Dermis microvascular lymphatic vessel endothelial cell (primary cell): ENCODE results near the gene DCUN1D3. TPM values are rescaled to one million over a fixed set of nuclear protein-coding genes. Genes with fewer than 3 reads are reported as not detected.
A peak's percentile ranks its signal among the peaks of the same experiment; 100 is the strongest.

Experiments
- DNase-seq, 2 donors: peaks; one replicate each; pipeline versions ENCODE4 v3.0.0 to v3.0.0-alpha.2; 2010; ENCODE audit warnings: low read depth in 2 of 2
- total RNA-seq: library from RNA; depleted of rRNA; stranded (reverse); fragments of >200 nt; gene quantifications from 2 replicates; pipeline ENCODE4 v1.2.1, GENCODE V29; 2014

Gene DCUN1D3
- total RNA-seq, 1 donor from 2014 or later: 15.5 TPM

DNA sequence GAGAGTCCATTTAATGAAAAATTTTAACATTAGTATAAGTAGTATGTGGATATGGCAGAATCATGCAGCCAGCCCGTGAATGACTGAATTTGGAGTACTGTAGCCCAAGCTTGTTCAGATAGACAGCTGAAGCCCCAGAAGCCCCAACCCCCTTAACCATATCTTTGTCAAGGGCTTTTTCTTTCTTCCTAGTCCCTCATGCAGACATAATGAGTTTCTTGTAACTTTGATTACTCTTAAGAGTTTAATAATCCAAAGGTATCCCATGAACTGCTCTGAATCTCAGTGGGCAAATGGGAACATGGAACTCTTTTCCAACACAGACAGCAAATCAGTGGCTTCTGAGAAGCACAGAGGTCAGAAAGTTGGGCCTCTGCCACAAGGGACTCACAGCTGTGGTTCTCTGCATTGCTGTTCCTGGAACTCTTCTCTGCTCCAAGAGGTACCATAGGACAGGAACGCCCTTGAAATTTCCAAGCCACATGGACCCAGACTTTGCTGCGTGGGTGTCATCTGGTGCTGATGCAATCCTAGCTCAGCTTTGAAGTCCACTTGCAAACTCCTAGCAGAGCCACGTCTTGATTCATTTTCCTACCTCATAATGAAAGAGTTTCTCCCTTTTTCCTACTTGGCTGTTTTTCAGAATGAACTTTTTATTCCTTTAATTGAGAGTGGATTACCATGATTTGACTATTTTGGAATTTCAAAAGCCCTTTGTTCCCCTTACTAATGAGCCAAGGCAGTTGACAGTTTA, 18.5 kb upstream of the DCUN1D3 start:
- DNase-seq: no peak

DNA sequence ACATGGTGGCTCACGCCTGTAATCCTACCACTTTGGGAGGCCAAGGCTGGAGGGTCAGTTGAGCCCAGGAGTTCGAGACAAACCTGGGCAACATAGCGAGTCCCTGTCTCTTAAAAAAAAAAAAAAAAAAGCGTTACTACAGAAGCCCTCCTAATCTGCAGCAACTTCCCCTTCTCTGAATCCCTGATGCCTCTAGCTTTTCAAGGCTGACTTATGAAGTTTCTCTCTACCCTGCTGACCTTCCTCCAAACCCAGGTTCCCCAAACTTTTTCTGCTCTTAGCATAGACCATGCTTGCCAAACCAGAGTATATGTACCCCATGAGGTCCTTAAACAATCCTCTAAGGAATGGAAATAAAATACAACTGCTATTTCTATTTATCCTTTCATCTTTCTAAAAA, 16.8 kb upstream of the DCUN1D3 start:
- DNase-seq: no peak

DNA sequence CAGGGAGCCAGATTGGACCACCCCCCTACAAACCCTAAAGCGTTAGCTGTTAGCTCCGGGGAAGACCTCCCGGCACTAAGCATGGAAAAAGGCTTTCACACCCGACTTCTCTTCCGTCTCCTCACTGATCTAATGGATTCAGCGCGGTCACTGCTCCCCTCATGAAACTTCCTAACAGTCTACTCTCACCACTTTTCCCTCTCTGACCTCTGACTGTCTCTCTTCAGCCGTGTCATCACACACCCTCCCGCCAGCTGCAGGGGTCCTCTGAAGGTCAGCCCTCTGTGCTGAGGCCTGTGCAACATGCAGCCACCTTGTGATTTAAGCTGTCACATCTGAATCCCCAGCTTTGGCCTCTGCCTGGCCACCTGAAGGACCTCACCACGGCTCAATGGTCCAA, 16.1 kb upstream of the DCUN1D3 start:
- no peak for DNase-seq

DNA sequence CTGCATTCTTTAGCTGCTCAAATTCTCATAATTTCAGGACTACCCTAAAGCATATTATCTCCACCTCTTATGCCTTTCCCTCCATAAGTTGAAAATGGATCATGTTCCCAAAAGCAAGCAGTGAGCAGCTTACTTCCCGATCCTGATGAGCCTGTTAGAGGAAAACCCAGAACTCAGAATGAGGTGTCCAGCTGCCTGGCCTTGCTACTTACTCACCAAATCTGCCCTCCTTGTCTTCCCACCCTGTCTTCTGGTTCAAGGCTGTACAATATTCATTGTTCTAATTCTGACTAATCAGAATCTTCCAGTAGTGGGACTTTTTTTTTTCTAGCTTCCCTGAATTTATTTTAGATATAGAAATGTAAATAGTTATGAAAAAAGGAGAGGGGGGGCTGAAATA, 11.2 kb upstream of the DCUN1D3 start:
- DNase-seq: peak in 1 of 2 donors; percentile 61

DNA sequence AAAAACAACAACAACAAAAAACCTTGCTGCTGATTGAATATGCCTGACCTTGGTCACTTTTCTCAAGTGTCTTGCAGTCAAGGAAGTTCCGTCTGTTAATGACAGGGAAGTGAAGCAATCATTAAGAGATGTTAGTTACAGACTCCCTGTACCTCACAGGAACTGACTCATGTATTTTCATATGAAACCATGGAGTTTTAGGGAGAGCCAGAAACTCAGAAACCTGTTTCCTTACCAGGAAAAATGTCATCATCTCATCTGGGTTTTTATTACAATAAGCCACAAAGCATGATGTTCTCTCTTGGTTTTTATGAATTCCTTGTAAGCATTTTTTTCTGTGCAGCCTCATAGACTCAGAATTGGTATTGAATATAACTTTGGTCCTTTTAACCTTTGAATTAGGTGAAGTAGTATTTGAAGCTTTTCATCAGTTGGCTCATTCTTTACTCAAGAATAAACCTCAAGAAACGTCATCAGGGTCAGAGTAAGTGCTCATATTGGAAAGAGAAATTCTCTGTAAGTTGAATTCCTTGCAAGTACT, 10.7 kb upstream of the DCUN1D3 start:
- DNase-seq: peak; percentile 75 to 95

DNA sequence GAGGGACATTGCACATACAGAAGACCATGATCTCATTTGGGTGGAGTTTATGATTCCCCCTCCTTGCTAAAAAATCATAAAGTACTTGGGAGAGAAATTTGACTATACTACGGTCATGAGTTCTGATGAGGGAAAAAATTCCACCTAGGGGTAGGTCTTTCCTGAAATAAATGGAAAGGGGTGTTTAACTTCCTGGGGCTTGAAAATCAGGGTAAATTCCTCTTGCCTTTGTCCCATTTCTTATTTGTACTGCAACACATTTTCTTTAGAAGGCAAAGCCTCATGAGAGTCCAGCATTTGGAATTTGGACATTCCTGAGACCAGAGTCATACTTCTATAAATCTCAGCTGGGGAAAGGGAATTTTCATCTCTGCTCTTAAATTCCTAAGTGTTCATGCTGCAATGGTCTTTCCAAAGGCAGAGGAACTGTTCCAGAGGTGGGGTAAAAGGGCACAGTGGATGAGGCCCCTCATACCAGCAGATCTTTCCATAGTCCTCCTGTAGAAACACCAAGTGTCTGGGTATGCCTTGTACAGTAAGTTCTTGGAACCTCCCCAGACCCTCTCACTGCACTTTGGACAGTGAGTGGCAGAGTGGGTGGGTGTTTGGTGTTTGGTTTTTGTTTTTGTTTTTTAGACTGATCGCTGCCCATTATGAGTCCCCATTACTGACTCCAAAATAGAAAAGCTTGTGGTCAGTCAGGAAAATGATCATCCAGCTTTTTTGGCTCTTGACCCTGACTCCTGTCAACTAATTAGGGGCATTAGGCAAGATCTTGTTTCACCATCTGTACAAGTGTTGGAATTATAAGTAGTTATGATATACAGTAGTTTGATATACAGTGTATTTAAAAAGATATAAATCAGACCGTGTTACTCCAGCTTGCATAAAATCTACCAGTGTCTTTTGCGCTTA, 6.4 kb upstream of the DCUN1D3 start:
- peak in 1 of 2 donors; percentile 47 for DNase-seq

DNA sequence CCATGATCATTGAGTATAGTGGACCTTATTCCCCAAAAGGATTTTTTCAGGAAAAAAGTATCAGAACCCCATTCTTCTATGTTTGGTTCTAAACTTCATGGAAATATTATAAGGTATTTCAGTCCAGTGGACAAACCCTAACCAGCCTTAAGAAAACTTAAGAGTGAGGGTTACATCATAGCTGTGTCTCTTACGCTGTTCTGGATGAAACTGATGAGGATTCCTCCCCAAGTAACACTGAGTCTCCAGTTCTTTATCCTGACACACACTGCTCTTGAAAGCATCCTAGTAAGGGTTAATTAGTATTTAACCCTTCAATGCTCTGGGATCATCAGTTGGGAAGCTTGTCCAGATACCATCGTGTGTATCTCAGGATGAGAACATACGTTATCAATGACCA, 5.4 kb upstream of the DCUN1D3 start:
- no peak for DNase-seq

DNA sequence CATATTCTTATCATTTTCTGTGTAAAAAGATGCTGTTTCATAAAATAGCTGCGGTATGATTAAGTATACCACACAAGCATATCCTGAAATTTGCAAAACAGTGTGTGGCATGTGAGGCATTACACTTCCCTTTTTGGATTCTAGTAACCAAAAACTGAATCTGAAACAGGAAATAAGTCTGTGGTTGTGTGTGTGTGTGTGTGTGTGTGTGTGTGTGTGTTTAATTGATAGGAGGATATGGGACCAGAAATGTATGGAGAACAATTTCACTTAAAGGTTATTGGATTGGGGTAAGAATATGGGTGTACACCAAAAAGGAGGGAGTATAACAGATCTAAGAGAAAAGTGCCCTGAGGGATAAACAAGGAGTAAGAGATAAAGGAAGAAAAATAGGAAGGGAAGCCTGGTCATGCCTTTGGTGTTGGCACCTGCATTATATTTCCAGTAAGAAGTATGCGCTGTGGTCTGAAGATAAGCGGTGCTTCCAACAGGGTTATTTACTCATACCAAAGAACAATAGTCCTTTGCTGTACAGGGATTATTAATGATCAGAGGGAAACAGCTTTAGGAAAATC, 4.4 kb upstream of the DCUN1D3 start:
- DNase-seq: peak; percentile 97

DNA sequence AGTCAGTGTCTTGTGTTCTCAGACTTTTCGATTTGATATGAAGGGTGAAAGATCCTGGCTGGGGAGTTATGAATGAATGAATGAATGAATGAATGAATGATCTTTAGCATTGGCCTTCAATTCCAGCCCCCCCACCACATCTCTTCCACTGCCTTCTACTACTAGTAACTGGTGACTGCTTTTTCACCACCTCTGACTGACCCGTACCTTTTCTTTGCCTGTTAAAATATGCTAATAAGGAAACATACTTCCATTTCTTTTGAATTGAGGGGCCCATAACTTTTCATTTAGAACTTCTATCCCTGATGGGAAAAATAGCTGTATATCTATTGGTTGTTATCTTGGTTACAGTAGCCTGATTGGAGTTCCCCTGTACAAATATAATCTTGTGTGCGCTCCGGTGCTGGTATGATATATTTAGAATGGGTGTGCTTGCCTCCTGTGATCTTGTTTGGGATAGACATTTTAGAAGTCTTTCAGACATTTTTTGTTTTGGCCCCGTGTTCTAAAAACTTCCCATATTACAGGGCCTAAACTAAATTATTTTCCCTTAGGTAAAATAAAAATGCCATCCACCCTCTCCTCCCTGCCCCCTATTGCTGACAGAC, 3.8 kb upstream of the DCUN1D3 start:
- peak; percentile 48 to 52 for DNase-seq

DNA sequence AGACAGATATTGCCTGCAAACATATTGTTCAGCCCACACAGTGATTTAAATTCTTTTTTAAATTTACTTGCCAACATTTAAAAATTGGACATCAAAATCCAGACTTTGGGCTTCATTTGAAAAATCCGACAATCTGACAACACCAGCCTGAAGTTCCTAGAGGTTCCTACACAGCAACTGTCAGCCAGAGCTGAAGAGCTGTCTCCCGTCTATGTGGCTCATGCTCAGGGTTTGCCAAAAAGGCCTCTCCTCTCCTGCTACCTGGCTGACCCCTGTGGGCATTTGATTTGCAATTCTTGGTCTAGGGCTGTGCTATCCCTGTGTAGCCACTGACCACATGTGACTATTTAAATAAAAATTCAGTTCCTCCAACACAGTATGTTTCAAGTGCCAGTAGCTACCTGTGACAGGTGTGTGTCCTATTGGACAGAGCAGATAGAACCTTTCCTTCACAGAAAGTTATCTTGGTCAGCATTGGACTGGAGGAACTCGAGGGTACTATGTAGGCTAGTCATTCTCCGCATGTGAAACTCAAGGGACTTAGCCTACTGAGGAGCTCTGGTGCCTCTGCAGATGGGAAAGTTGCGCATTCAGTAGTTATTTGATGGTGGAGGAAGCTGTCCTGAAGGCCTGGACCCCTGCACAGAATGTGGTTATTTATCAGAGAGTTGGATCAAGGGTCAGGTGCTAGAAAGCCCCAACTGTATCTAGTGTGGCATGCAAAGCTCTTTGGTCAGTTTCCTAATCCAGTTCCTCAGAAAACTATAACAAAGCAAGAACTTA, 3.1 kb upstream of the DCUN1D3 start:
- DNase-seq: no peak

DNA sequence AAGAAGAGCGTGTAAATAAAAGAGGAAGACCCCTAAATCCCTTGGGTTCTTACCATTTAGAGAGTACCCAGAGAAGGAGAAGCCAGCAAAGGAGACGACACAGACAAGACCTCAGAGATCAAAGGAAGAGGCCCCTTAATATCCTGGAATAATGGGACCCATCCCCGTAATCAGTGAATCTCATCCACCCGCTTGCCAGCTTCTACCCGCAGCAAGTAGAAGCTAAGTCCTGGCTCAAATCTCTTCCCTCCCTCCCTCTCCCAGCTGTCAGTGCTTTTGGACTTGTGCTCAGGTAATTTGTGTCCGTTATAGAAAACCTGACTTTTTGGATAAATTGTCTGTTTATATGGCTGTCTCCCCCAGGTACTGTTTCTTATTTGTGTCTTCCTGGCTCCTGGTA, 2.3 kb upstream of the DCUN1D3 start:
- no peak for DNase-seq

DNA sequence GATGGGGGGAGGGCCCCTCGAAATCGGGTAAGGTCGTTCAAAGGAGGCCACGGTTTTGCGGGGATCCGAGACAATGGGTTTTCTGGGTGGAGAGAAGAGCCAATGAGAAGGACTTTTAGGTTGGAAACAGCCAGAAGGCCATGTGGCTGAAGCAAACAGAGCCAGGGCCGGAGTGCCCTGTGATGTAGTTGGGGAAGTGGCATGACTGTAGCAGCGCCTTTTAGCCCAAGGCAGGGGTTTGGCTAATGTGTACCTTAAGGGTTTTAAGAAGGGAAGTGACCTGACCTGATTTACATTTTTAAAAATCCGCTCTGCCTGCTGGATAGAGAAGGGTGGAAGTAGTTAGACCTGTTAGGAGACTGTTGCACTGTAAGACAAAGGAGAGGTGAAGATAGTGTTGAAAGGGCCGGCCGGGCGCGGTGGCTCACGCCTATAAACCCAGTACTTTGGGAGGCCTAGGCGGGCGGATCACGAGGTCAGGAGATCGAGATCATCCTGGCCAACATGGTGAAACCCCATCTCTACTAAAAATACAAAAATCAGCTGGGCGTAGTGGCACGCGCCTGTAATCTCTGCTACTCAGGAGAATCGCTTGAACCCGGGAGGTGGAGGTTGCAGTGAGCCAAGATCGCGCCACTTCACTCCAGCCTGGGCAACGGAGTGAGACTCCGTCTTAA, 1.4 kb upstream of the DCUN1D3 start:
- DNase-seq: peak in 1 of 2 donors; percentile 69

DNA sequence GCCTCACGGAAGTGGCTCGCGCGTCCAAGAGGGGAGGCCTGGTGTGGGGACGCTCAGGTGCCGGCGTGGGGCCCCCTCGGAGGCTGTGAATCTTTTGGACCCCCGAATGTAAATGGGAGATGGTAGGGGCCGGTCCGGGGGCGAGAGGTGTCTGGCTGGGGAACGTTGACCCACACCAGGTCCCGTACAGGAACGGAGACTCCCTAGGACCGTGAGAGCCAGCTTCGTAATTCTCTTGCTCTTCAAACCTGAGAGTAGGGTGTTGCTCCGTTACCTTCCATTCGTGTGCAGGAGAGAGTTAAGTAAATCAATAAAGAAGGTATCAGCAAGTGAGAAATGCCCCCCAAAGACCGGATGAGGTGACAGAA, 894 bp upstream of the DCUN1D3 start:
- DNase-seq: no peak

DNA sequence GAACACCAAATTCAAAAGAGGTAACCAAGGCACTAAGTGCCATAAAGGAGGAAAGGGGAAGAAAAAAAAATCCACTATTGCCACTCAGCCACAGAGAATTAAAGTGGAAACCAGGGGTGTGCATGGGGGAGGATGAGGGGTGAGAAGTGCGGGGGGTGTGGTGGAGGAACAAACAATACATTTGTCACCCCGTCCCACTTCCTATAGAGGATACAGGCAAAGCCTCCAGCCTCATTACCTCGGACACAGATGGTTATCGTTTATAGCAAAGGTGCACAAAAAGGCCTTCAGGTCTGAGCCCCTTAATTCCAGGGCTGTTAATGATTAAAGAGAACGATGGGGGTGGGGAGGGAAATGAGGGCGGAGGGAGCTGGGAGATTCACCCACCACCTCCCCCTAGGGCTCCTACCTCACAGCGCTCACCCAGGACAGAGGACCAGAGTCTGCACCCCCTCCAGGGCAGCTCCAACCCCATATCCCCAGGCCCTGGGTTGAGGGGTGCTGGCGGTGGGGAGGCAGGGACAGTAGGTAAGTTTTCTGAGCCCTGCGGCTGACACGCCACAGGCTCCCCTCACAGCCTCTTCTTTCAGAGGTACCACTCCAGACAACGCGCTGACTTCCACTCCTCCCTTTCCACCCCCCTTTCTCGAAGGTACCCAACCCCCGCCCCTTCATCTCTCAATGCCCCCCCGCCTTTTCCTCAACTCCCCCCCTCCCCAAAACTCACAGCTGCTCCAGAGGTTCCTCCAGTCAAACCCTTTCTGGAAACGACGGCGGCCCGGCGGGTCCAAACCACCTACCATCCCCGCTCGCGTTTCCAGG, 470 bp downstream of the DCUN1D3 start:
- DNase-seq: peak in 1 of 2 donors; percentile 21

DNA sequence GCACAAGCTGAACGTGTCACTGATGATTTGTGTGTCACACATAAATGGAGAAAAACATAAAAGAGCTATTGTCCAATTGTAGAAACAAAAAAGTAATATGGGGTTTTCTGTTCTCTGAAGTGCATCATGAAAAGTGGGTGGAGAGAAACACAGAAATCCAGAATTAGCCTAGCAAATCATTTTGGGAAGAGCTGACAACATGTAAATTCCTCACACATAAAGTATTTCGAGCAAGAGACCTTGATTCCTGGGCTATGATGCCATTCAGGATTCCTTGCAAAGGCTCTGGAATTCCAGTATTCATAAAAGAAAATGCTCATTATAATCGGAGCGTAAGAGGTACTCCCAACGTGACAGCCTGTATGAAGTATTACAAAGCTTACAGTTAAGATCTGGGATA, 1.1 kb downstream of the DCUN1D3 start:
- peak in 1 of 2 donors; percentile 25 for DNase-seq

DNA sequence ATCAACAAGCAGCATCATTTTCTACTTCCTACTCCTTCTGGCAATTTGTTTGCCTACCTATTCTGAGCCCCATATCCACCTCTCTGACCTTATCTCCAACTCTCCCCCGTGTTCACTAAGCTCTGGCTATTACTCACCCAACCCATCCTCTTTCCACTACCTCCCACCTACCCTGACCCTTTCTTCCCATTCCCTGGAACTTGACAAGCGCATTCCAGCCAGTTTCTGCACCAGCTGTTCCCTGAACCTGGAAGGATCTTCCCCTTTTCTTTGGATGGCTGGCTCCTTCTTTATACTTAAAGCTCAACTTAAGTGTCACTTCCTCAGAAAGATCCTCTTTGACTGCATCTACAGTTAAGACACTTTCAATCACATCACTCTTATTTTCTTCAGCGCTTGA, 2.2 kb downstream of the DCUN1D3 start:
- no peak for DNase-seq

DNA sequence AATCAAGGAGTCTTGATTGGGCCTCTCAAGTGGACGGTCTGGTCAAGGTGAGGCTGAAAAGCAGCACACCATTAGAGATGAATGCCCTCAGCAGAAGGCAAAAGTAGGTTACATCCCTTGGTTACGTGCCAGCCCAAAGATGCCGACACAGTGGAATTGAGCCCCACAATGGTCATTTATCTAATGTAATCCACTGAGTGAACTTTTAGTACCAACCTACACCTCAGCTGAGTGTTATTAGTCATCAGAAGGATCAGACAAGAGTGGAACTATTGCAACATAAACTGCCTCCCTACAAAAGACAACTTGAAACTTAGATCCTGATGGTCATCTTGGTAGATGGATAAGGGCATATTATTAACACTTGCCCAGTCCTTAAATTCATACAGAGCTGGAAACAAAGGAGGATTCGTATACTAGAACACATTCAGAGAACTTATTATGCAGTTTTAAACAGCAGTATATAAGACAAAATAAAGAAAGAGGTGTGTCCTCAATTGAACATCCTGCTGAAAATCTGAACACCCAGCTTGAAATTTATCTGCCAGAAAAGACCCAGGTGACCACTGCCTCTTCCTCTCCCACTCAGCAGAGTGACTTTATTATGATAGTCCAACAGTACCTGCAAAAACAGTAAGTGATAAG, 2.8 kb downstream of the DCUN1D3 start:
- no peak for DNase-seq

DNA sequence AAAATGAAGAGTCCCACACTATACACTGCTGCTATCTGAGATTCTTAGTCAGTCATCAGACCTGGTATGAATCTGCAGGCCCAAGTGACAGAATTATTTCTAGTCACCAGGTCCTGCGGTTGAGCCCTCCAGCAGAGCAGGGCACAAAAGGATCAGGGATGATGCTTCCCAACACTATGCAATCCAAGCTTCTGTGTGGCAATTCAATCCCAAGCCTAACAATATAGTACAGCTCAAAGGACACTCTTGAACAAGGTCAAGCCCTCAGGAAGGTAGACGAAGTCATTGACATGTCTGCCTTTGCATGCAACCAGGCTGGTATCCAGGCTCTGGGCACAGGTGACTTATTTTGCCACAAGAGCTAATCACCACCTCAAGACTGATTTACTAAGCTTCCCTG, 5.8 kb downstream of the DCUN1D3 start:
- DNase-seq: no peak
